Measurements from ENCODE around the gene LEKR1. TPM values are rescaled to one million over a fixed set of nuclear protein-coding genes. Genes with fewer than 3 reads are reported as not detected.
"Not testable (repeated sequence)": the region's sequence is repeated elsewhere in the genome, so short reads cannot be mapped to it uniquely, and the experiment has no call there.

The LEKR1 gene
- total RNA-seq, 1 donor from 2014 or later = 0.52 TPM

- no peak overlapping the region for H3K27ac Mint-ChIP-seq
- no peak for DNase-seq (ENCODE audit: low spot score)
- H3K4me3 Mint-ChIP-seq (ENCODE audit: low read depth) = peak overlapping the region; percentile 11
- no peaks in the 10 kb centered on the region for H3K27me3 Mint-ChIP-seq (ENCODE audit: low read depth)
- peaks cover 61% of the 10 kb centered on the region for H3K4me1 Mint-ChIP-seq (ENCODE audit: low read depth)
- H3K36me3 Mint-ChIP-seq (ENCODE audit: low read depth) = peaks cover 36% of the 10 kb centered on the region
- intact Hi-C loops (cut with micrococcal nuclease) = loop anchor here (10.0 kb wide), 1 partner anchor 959 kb away; the partner anchor contains the start of gene SLC33A1
- no peaks in the 10 kb centered on the region for H3K9me3 Mint-ChIP-seq
Measured at GRCh38 chr3:156814295-156814694, 11.9 kb upstream of the LEKR1 start.

- peak overlapping the region; percentile 88 for H3K4me3 Mint-ChIP-seq (ENCODE audit: low read depth)
- no peaks in the 10 kb centered on the region for H3K9me3 Mint-ChIP-seq
Measured at GRCh38 chr3:156816091-156816793, 9.9 kb upstream of the LEKR1 start.

GRCh38 chr3:156816794-156817645, 9.1 kb upstream of the LEKR1 start:
- H3K27ac Mint-ChIP-seq = peak overlapping the region; percentile 95
- no peaks in the 10 kb centered on the region for H3K9me3 Mint-ChIP-seq
- peak; percentile 94 for DNase-seq (ENCODE audit: low spot score)
- H3K4me1 Mint-ChIP-seq (ENCODE audit: low read depth) = peaks cover 67% of the 10 kb centered on the region
- intact Hi-C loops (cut with micrococcal nuclease) = loop anchor here (1.0 to 10.0 kb wide), 8 partner anchors 9 to 962 kb away; partner anchors contain the start of genes LEKR1, SLC33A1 and TIPARP
- no peaks in the 10 kb centered on the region for H3K27me3 Mint-ChIP-seq (ENCODE audit: low read depth)
- peak overlapping the region; percentile 84 for H3K4me3 Mint-ChIP-seq (ENCODE audit: low read depth)
- H3K36me3 Mint-ChIP-seq (ENCODE audit: low read depth) = peaks cover 26% of the 10 kb centered on the region

More at GRCh38 chr3:156816091-156816793, 9.9 kb upstream of the LEKR1 start:
- H3K4me1 Mint-ChIP-seq (ENCODE audit: low read depth) = peaks cover 69% of the 10 kb centered on the region
- peak overlapping the region; percentile 95 for H3K27ac Mint-ChIP-seq
- peak; percentile 63 for DNase-seq (ENCODE audit: low spot score)
- peaks cover 25% of the 10 kb centered on the region for H3K36me3 Mint-ChIP-seq (ENCODE audit: low read depth)
- no peaks in the 10 kb centered on the region for H3K27me3 Mint-ChIP-seq (ENCODE audit: low read depth)
- intact Hi-C loops (cut with micrococcal nuclease) = loop anchor here (5.0 to 10.0 kb wide), 2 partner anchors 341 to 961 kb away; partner anchors contain the start of gene SLC33A1

GRCh38 chr3:156817646-156818272, 8.4 kb upstream of the LEKR1 start:
- Mint-ChIP-seq H3K27ac (peak overlapping the region; percentile 95), H3K36me3 (ENCODE audit: low read depth) (peaks cover 24% of the 10 kb centered on the region), H3K4me1 (ENCODE audit: low read depth) (peaks cover 63% of the 10 kb centered on the region), H3K27me3 (ENCODE audit: low read depth) (no peaks in the 10 kb centered on the region), H3K4me3 (ENCODE audit: low read depth) (peak overlapping the region; percentile 84), H3K9me3 (no peaks in the 10 kb centered on the region)
- intact Hi-C loops (cut with micrococcal nuclease) = loop anchor here (1.0 to 10.0 kb wide), 8 partner anchors 9 to 963 kb away; partner anchors contain the start of genes LEKR1, SLC33A1 and TIPARP
- DNase-seq (ENCODE audit: low spot score) = no peak

- H3K27me3 Mint-ChIP-seq (ENCODE audit: low read depth) = no peaks in the 10 kb centered on the region
- H3K4me3 Mint-ChIP-seq (ENCODE audit: low read depth) = peak overlapping the region; percentile 84
- no peak for DNase-seq (ENCODE audit: low spot score)
- H3K9me3 Mint-ChIP-seq = no peaks in the 10 kb centered on the region
- intact Hi-C loops (cut with micrococcal nuclease) = loop anchor here (5.0 to 10.0 kb wide), 2 partner anchors 339 to 963 kb away; partner anchors contain the start of gene SLC33A1
- H3K36me3 Mint-ChIP-seq (ENCODE audit: low read depth) = peaks cover 24% of the 10 kb centered on the region
- peak overlapping the region; percentile 95 for H3K27ac Mint-ChIP-seq
- H3K4me1 Mint-ChIP-seq (ENCODE audit: low read depth) = peaks cover 58% of the 10 kb centered on the region
Measured at GRCh38 chr3:156818273-156818651, 7.9 kb upstream of the LEKR1 start.

- H3K36me3 Mint-ChIP-seq (ENCODE audit: low read depth) = peaks cover 22% of the 10 kb centered on the region
- peaks cover 54% of the 10 kb centered on the region for H3K4me1 Mint-ChIP-seq (ENCODE audit: low read depth)
- H3K27me3 Mint-ChIP-seq (ENCODE audit: low read depth) = no peaks in the 10 kb centered on the region
- no peaks in the 10 kb centered on the region for H3K9me3 Mint-ChIP-seq
- DNase-seq (ENCODE audit: low spot score) = no peak
- intact Hi-C loops (cut with micrococcal nuclease) = loop anchor here (5.0 to 10.0 kb wide), 2 partner anchors 338 to 964 kb away; partner anchors contain the start of gene SLC33A1
- no peak overlapping the region for H3K4me3 Mint-ChIP-seq (ENCODE audit: low read depth)
- peak overlapping the region; percentile 56 for H3K27ac Mint-ChIP-seq
Measured at GRCh38 chr3:156818890-156819289, 7.3 kb upstream of the LEKR1 start.

- Mint-ChIP-seq H3K36me3 (ENCODE audit: low read depth) (peaks cover 22% of the 10 kb centered on the region), H3K9me3 (no peaks in the 10 kb centered on the region), H3K4me1 (ENCODE audit: low read depth) (peaks cover 59% of the 10 kb centered on the region), H3K4me3 (ENCODE audit: low read depth) (no peak overlapping the region), H3K27ac (no peak overlapping the region), H3K27me3 (ENCODE audit: low read depth) (no peaks in the 10 kb centered on the region)
- no peak for DNase-seq (ENCODE audit: low spot score)
- intact Hi-C loops (cut with micrococcal nuclease) = loop anchor here (5.0 to 10.0 kb wide), 2 partner anchors 337 to 965 kb away; partner anchors contain the start of gene SLC33A1
Measured at GRCh38 chr3:156819842-156820691, 6.1 kb upstream of the LEKR1 start.

- H3K9me3 Mint-ChIP-seq = no peaks in the 10 kb centered on the region
- intact Hi-C loops (cut with micrococcal nuclease) = no loop called here
- peaks cover 18% of the 10 kb centered on the region for H3K36me3 Mint-ChIP-seq (ENCODE audit: low read depth)
- no peak for DNase-seq (ENCODE audit: low spot score)
- no peak overlapping the region for H3K27ac Mint-ChIP-seq
- H3K4me3 Mint-ChIP-seq (ENCODE audit: low read depth) = no peak overlapping the region
- H3K27me3 Mint-ChIP-seq (ENCODE audit: low read depth) = no peaks in the 10 kb centered on the region
- peaks cover 60% of the 10 kb centered on the region for H3K4me1 Mint-ChIP-seq (ENCODE audit: low read depth)
Measured at GRCh38 chr3:156820692-156821080, 5.5 kb upstream of the LEKR1 start.

- H3K9me3 Mint-ChIP-seq; H3K27me3 Mint-ChIP-seq (ENCODE audit: low read depth); DNase-seq (ENCODE audit: low spot score); H3K27ac Mint-ChIP-seq; H3K4me3 Mint-ChIP-seq (ENCODE audit: low read depth); intact Hi-C loops (cut with micrococcal nuclease): not testable (repeated sequence)
- peaks cover 13% of the 10 kb centered on the region for H3K36me3 Mint-ChIP-seq (ENCODE audit: low read depth)
- peaks cover 59% of the 10 kb centered on the region for H3K4me1 Mint-ChIP-seq (ENCODE audit: low read depth)
Measured at GRCh38 chr3:156822626-156823260, 3.4 kb upstream of the LEKR1 start.

- Mint-ChIP-seq H3K27ac (peak overlapping the region; percentile 94), H3K27me3 (ENCODE audit: low read depth) (peaks cover 2% of the 10 kb centered on the region), H3K4me1 (ENCODE audit: low read depth) (peaks cover 38% of the 10 kb centered on the region), H3K36me3 (ENCODE audit: low read depth) (peaks cover 12% of the 10 kb centered on the region), H3K9me3 (no peaks in the 10 kb centered on the region), H3K4me3 (ENCODE audit: low read depth) (peak overlapping the region; percentile 84)
- DNase-seq (ENCODE audit: low spot score) = no peak
- intact Hi-C loops (cut with micrococcal nuclease) = loop anchor here (1.0 kb wide), 1 partner anchor 8 kb away; no protein-coding TSS in a partner anchor
Measured at GRCh38 chr3:156825795-156826143, 384 bp upstream of the LEKR1 start.

Data from activated T-helper 2 cell treated with anti-CD3 and anti-CD28 coated beads, Interferon-gamma antibody, Interleukin-2, Interleukin-4, amounts not matched to agents 10 μg/mL and 5 μg/mL and 100 μg/mL, durations not matched to agents 14 hours and 24 hours and 36 hours (primary cell).